ENCODE measurements around the gene LTBR.

Gene LTBR

DNA sequence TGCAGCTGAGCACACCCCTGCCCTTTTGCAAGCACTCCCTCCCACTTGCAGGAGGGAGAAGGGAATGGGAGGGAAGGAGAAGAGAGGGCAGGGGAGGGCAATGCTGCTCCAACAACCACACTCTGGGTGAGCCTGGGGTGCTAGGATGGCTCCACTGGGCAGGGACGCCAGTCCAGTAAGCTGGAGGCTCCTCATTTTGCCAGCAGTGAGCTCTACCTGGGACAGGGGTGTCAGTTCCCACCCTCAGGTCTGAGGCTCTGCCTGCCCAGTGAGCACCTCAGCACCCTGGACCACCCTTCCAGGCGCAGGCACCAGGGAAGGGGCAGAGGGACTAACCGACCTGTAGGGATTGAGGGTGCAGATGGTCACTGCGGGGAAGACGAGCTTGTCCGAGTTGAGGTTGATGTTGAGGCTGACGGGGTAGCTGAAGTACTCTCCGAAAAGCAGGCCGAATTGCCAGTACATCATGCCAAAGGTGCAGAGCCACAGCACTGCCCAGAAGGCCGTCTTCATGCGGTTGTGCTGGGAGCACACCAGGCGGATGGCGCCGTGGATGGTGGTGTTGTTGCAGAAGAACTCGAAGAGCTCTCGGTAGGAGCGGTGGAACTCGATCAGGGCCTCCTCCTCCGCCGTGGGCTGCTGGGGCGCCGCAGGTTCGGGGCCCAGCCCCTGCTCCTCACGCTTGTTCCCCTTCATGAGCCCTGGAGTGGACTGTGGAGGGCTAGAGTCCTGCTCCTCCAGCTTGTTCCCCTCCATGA, 9.8 kb upstream of the LTBR start:
- no peak for DNase-seq (ENCODE audit: low spot score)
- in situ Hi-C loops (cut with MboI; ENCODE audit: low sequenced_read_pairs, unreplicated experiment): no loop called here
- TF ChIP-seq CTCF (IDR thresholded peaks at IDR 0.05; ENCODE audit: borderline replicate concordance, control extremely low read depth, extremely low read depth, insufficient read depth, missing control alignments): no peak

DNA sequence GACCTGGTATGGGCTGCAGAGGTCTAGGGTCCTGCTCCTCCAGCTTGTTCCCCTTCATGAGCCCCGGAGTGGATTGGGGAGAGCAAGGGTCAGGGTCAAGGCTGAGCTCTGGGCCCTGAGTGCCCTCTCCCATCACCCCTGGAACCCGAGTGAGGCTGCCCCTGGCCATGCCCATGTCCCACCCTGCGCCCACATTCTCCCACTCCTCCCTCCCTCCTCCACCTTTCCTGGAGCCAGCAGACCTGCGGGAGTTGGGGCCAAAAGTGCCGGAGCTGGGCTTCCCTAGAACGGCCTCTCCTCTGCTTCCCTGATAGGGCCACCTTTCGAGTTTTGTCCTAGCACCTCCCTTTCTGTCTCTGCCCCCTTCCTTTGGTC, 9.2 kb upstream of the LTBR start:
- no peak for TF ChIP-seq CTCF (IDR thresholded peaks at IDR 0.05; ENCODE audit: borderline replicate concordance, control extremely low read depth, extremely low read depth, insufficient read depth, missing control alignments)
- in situ Hi-C loops (cut with MboI; ENCODE audit: low sequenced_read_pairs, unreplicated experiment): no loop called here
- no peak for DNase-seq (ENCODE audit: low spot score)

- TF ChIP-seq CTCF (IDR thresholded peaks at IDR 0.05; ENCODE audit: borderline replicate concordance, control extremely low read depth, extremely low read depth, insufficient read depth, missing control alignments): no peak
- no peak for DNase-seq (ENCODE audit: low spot score)
- in situ Hi-C loops (cut with MboI; ENCODE audit: low sequenced_read_pairs, unreplicated experiment): no loop called here
These were observed 8.5 kb upstream of the LTBR start, which contains the start of gene SCNN1A for GRCh38 chr12:6375269-6376078. Gene SCNN1A, minus strand, starts transcription at chr12:6375563. Its CDS starts 780 bp downstream, at chr12:6374783.

DNA sequence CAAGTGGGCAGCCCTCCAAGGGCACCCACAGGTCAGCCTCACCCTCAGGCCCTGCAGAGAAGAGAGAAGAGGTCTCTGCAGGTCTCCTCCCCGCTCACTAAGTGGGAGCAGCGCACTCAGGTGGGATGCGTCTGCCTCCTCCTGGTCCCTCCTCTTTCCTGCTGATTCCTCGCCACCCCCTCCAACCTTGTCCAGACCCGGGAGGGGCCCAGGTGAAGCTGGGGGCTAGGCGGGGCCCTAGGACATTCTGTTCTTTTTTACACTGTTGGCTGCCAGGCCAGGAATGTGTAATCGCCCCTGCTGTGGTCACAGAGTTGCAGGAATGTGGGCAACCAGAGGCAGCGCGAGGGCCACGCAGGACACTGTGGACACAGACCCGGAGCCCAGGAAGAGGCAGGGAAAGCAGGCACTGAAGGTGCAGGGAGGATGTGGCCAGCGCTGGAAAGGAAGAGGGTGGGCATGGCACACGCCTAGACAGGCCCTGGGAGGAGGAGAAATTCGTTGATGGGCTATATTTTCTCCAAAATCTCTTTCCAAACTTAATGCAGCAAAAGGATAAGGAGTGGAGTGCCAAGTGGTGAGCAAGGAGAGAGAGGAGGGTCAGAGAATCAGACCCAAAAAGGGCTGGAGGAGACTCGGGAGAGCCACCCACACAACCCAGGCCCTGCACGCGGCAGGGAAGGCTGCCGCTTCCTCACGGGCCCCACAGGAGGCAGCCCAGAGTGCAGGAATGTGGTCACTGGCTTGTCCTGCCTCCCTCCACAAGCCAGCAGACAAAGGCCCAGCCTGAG, 7.7 kb upstream of the LTBR start:
- in situ Hi-C loops (cut with MboI; ENCODE audit: low sequenced_read_pairs, unreplicated experiment): no loop called here
- no peak for TF ChIP-seq CTCF (IDR thresholded peaks at IDR 0.05; ENCODE audit: borderline replicate concordance, control extremely low read depth, extremely low read depth, insufficient read depth, missing control alignments)
- DNase-seq (ENCODE audit: low spot score): no peak

GRCh38 chr12:6376870-6377666, 6.9 kb upstream of the LTBR start:
- no peak for TF ChIP-seq CTCF (IDR thresholded peaks at IDR 0.05; ENCODE audit: borderline replicate concordance, control extremely low read depth, extremely low read depth, insufficient read depth, missing control alignments)
- no peak for DNase-seq (ENCODE audit: low spot score)
- in situ Hi-C loops (cut with MboI; ENCODE audit: low sequenced_read_pairs, unreplicated experiment): no loop called here

DNA sequence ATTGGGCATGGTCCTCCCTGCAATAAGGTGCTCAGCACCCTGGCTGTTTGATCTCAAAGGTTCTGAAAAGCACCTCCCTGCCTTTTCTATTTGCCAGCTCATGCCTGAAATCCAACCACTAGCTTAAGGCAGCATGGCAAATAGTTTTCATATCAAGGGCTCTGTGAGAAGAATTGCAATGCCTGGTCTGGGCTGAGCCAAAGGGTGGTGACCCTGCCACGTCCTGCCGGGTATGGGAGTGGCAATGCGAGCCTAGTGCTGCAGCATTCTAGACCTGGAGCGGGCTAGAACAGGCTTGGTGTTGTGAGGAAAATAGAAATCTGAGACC, 6.3 kb upstream of the LTBR start:
- no peak for TF ChIP-seq CTCF (IDR thresholded peaks at IDR 0.05; ENCODE audit: borderline replicate concordance, control extremely low read depth, extremely low read depth, insufficient read depth, missing control alignments)
- DNase-seq (ENCODE audit: low spot score): no peak

More for the DNA sequence above, 6.3 kb upstream of the LTBR start:
- in situ Hi-C loops (cut with MboI; ENCODE audit: low sequenced_read_pairs, unreplicated experiment): no loop called here

Measured in GM13976 (cell line).